ENCODE data around the gene SMCO3. TPM values are rescaled to one million over a fixed set of nuclear protein-coding genes. Genes with fewer than 3 reads are reported as not detected.

SMCO3 gene
- total RNA-seq, 2 experiments from 2014 or later: not detected

DNA sequence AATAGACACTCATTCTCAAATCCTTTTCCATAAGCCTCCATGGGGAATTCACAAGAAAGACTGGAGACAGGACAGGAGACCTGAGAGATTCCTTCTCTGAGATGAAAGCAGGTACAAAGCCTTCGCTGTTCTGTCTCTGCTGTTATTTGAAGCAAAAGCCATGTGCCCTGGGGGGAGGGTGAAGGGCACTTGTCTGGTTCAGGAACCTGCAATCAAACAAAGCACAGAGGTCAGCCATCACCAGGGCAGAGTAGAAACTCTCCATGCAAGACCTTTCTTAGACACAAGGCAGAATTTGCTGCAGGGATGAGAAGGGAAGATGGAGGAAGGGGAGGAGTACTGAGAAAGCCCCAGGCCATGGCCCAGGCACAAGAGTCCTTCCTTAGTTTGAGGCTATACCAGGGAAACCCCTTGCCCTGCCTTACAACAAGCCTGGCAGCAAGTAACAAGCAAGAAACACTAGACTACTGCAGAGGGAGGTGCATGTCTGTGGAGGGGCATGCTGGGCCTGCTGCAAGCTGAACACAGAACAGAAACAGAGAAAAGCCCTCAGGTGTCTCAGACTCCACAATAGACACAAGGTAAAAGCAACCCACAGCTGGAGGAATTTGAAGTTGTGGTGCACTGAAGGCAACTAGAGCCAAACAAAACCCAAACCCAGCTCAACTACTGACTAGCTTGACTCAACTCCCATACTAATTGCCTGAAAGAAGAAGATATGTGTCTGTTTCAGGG is 37.1 kb upstream of the SMCO3 start:
- H3K36me3 ChIP-seq (ENCODE audit: insufficient read depth, low read length): no peaks in the 10 kb centered on the region
- H3K27ac ChIP-seq (ENCODE audit: low read depth in 1 of 2, low read length in 2 of 2): no peak overlapping the region
- ChIA-PET POLR2A (no interaction called here), CTCF (interaction anchor here (0.7 to 0.8 kb wide), 2 partner anchors 81 to 145 kb away, joined by 3 to 5 read pairs; no protein-coding TSS in a partner anchor)
- peaks cover 4% of the 10 kb centered on the region for H3K4me1 Mint-ChIP-seq (ENCODE audit: low read depth)
- DNase-seq (no peak), ATAC-seq (ENCODE audit: poor library complexity) (no peak)
- no peaks in the 10 kb centered on the region for H3K27me3 Mint-ChIP-seq
- H3K36me3 Mint-ChIP-seq (ENCODE audit: low read depth): no peaks in the 10 kb centered on the region
- no peaks in the 10 kb centered on the region for H3K4me1 ChIP-seq (ENCODE audit: insufficient read depth, low read length)
- no peak overlapping the region for H3K4me3 Mint-ChIP-seq
- H3K27me3 ChIP-seq (ENCODE audit: control insufficient read depth in 1 of 2, insufficient read depth in 2 of 2, low read length in 2 of 2): no peaks in the 10 kb centered on the region
- no peak overlapping the region for H3K27ac Mint-ChIP-seq
- intact Hi-C loops (cut with DNase I, micrococcal nuclease): loop anchor here in 1 of 2 experiments (1.0 kb wide), 1 partner anchor 15 kb away; no protein-coding TSS in a partner anchor
- TF ChIP-seq, protein P1, sequence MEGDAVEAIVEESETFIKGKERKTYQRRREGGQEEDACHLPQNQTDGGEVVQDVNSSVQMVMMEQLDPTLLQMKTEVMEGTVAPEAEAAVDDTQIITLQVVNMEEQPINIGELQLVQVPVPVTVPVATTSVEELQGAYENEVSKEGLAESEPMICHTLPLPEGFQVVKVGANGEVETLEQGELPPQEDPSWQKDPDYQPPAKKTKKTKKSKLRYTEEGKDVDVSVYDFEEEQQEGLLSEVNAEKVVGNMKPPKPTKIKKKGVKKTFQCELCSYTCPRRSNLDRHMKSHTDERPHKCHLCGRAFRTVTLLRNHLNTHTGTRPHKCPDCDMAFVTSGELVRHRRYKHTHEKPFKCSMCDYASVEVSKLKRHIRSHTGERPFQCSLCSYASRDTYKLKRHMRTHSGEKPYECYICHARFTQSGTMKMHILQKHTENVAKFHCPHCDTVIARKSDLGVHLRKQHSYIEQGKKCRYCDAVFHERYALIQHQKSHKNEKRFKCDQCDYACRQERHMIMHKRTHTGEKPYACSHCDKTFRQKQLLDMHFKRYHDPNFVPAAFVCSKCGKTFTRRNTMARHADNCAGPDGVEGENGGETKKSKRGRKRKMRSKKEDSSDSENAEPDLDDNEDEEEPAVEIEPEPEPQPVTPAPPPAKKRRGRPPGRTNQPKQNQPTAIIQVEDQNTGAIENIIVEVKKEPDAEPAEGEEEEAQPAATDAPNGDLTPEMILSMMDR (IDR thresholded peaks at IDR 0.05): no peak
- H3K9me3 ChIP-seq (ENCODE audit: control insufficient read depth in 1 of 2, insufficient read depth in 1 of 2, low read length in 2 of 2): no peaks in the 10 kb centered on the region
- no peaks in the 10 kb centered on the region for H3K9me3 Mint-ChIP-seq
- H3K4me3 ChIP-seq (ENCODE audit: low read length): no peak overlapping the region

- no peaks in the 10 kb centered on the region for H3K36me3 ChIP-seq (ENCODE audit: insufficient read depth, low read length)
- peaks cover 9% of the 10 kb centered on the region for H3K4me1 Mint-ChIP-seq (ENCODE audit: low read depth)
- no peak overlapping the region for H3K4me3 Mint-ChIP-seq
- no peaks in the 10 kb centered on the region for H3K27me3 Mint-ChIP-seq
- no peak overlapping the region for H3K27ac ChIP-seq (ENCODE audit: low read depth in 1 of 2, low read length in 2 of 2)
- H3K36me3 Mint-ChIP-seq (ENCODE audit: low read depth): no peaks in the 10 kb centered on the region
- no peak for ATAC-seq (ENCODE audit: poor library complexity)
- no peaks in the 10 kb centered on the region for H3K27me3 ChIP-seq (ENCODE audit: control insufficient read depth in 1 of 2, insufficient read depth in 2 of 2, low read length in 2 of 2)
- intact Hi-C loops (cut with DNase I, micrococcal nuclease): loop anchor here (1.0 to 5.0 kb wide), 5 partner anchors 17 to 127 kb away; partner anchors contain the start of gene MGP (in 1 of the 2)
- no peaks in the 10 kb centered on the region for H3K9me3 ChIP-seq (ENCODE audit: control insufficient read depth in 1 of 2, insufficient read depth in 1 of 2, low read length in 2 of 2)
- no peak overlapping the region for H3K27ac Mint-ChIP-seq
- no peak for DNase-seq
- H3K9me3 Mint-ChIP-seq: no peaks in the 10 kb centered on the region
- H3K4me1 ChIP-seq (ENCODE audit: insufficient read depth, low read length): peaks cover 3% of the 10 kb centered on the region
- ChIA-PET CTCF (no interaction called here), POLR2A (no interaction called here)
- TF ChIP-seq, protein P1 (IDR thresholded peaks at IDR 0.05): no peak
- H3K4me3 ChIP-seq (ENCODE audit: low read length): no peak overlapping the region
These were observed 35.7 kb upstream of the SMCO3 start for GRCh38 chr12:14849661-14850060.

DNA sequence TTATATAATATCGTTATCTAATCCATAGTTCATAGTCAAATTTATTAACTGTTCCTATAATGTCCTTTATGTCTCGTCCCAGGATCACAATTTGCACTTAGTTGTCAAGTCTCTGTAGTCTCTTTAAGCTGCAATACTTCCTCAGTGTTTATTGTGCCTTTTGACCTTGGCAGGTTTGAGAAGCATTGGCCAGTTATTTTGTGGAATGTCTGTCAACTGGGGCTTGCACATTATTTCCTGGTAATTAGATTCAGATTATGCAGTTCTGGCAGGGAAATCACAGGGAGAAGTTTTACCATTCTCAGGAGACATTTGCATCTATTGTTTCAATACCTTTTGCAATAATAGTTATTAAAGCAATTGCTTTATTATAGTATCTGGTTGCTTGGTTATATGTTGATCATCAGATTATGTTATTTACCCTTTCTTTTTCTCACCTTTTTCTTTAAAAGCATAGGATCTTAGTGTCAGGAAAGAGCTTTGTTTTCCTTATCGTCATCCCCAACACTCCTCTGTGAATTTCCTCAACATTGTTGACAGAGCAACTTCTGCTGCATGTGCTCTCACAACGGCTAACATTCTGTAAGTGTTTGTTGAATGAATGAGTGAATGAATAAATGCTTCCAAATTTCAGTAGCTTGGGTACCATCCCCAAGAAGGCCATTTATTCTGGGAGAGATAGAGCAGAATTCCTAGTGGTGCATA is 33.0 kb upstream of the SMCO3 start:
- Histone ChIP-seq H3K36me3 (ENCODE audit: insufficient read depth, low read length) (no peaks in the 10 kb centered on the region), H3K4me3 (ENCODE audit: low read length) (no peak overlapping the region), H3K4me1 (ENCODE audit: insufficient read depth, low read length) (peaks cover 3% of the 10 kb centered on the region), H3K27me3 (ENCODE audit: control insufficient read depth in 1 of 2, insufficient read depth in 2 of 2, low read length in 2 of 2) (no peaks in the 10 kb centered on the region), H3K27ac (ENCODE audit: low read depth in 1 of 2, low read length in 2 of 2) (no peak overlapping the region), H3K9me3 (ENCODE audit: control insufficient read depth in 1 of 2, insufficient read depth in 1 of 2, low read length in 2 of 2) (no peaks in the 10 kb centered on the region)
- H3K36me3 Mint-ChIP-seq (ENCODE audit: low read depth): no peaks in the 10 kb centered on the region
- DNase-seq (no peak), ATAC-seq (ENCODE audit: poor library complexity) (no peak)
- ChIA-PET CTCF (interaction anchor here (1.3 to 4.2 kb wide), 2 partner anchors 36 to 149 kb away, joined by 3 to 31 read pairs; no protein-coding TSS in a partner anchor), POLR2A (interaction anchor here (1.4 to 1.7 kb wide), 2 partner anchors 12 to 148 kb away, joined by 3 to 5 read pairs; no protein-coding TSS in a partner anchor)
- H3K27me3 Mint-ChIP-seq: no peaks in the 10 kb centered on the region
- TF ChIP-seq, protein P1 (IDR thresholded peaks at IDR 0.05): no peak
- peaks cover 9% of the 10 kb centered on the region for H3K4me1 Mint-ChIP-seq (ENCODE audit: low read depth)
- no peaks in the 10 kb centered on the region for H3K9me3 Mint-ChIP-seq
- intact Hi-C loops (cut with DNase I, micrococcal nuclease): loop anchor here (2.0 to 5.0 kb wide), 5 partner anchors 40 to 125 kb away; partner anchors contain the start of gene MGP (in 1 of the 2)
- H3K27ac Mint-ChIP-seq: no peak overlapping the region
- no peak overlapping the region for H3K4me3 Mint-ChIP-seq
